ENCODE results near the gene MN1.

DNA sequence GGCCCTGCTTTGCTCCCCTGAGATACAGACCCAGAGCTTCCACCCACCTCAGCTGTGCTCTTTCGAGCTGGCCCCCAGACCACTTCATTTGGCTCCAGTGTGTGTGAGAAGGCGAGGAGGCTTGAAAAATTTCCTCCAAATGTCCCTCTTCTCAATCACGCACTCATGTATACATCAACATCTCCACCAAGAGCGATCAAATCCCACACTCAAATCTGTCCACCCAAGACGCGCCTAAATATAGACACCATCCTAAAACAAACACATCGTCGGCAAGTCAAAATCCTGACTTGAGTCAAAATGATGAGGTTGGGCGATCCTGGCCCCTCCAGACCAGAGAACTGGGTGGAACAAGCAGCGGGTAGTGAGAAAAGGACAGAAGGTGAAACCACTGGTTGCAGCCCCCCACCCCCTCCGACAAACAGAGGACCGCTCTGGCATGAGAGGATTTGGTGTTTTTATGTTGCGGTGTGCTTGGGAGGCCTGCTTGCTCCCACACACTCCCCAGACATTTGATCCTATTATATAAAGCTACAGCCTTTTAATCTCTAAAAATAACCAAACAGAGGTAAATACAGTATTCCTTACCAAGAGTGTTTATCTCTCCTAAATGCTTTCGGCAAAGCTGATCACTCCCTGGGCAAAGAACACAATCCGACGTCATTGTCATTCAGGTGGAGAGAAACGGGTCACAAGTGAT lies 10.2 kb downstream of the MN1 start:
- no peak for TF ChIP-seq CTCF (IDR thresholded peaks at IDR 0.05; ENCODE audit: borderline replicate concordance, extremely low read depth, low read length, poor library complexity, severe bottlenecking)
- TF ChIP-seq EZH2 (IDR thresholded peaks at IDR 0.05; ENCODE audit: borderline replicate concordance, low read depth, low read length, severe bottlenecking) = no peak
